Sigmoid colon (tissue), 4 donors: Measurements from ENCODE around the gene EGR4.

Experiments
- EP300 ChIP-seq, 4 donors: sonication (generic); formaldehyde crosslinking; IDR thresholded peaks; one replicate each; pipeline ENCODE4 v1.6.1; 2017; ENCODE audit warnings: antibody characterized with exemption in 4 of 4
- POLR2A ChIP-seq, 2 donors: fragments of 450-650 bp; IDR thresholded peaks; one replicate each; pipeline ENCODE4 v1.6.1; 2016; ENCODE audit warnings: antibody characterized with exemption in 2 of 2, mild to moderate bottlenecking in 2 of 2, moderate library complexity in 2 of 2
- TF ChIP-seq, protein P1 (sequence below), 4 experiments: fragments of 450-650 bp in 3 of 4; fragments of 200-600 bp in 1 of 4; IDR thresholded peaks; one replicate each; pipeline ENCODE4 v1.5.1; 2016 to 2019; ENCODE audit warnings: antibody characterized with exemption in 4 of 4, mild to moderate bottlenecking in 3 of 4, moderate library complexity in 2 of 4

DNA sequence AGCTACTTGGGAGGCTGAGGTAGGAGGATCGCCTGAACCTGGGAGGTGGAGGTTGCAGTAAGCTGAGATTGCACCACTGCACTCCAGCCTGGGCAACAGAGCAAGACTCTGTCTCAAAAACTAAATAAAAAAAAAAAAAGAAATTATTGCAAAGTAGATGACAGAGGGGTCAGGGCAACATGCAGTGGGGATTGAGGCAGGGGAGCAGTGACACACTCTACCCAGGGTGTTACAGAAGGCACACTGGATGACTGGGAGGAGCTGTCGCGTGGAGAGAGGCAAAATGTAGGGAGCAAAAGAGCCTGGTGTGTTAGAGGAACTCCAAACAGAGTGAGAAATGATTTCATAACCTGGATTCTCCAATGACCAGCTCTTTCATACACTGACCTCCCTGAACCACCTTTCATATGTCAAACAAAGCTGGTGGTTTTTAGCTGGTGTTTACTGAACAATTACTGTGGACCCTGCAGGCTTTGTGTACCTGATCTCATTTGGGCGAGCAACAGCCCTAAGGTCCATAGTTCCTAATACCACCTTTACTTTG, 31.2 kb downstream of the EGR4 start:
- no peak for TF ChIP-seq EP300 (IDR thresholded peaks at IDR 0.05)
- TF ChIP-seq, protein P1, sequence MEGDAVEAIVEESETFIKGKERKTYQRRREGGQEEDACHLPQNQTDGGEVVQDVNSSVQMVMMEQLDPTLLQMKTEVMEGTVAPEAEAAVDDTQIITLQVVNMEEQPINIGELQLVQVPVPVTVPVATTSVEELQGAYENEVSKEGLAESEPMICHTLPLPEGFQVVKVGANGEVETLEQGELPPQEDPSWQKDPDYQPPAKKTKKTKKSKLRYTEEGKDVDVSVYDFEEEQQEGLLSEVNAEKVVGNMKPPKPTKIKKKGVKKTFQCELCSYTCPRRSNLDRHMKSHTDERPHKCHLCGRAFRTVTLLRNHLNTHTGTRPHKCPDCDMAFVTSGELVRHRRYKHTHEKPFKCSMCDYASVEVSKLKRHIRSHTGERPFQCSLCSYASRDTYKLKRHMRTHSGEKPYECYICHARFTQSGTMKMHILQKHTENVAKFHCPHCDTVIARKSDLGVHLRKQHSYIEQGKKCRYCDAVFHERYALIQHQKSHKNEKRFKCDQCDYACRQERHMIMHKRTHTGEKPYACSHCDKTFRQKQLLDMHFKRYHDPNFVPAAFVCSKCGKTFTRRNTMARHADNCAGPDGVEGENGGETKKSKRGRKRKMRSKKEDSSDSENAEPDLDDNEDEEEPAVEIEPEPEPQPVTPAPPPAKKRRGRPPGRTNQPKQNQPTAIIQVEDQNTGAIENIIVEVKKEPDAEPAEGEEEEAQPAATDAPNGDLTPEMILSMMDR (IDR thresholded peaks at IDR 0.05) = no peak
- no peak for TF ChIP-seq POLR2A (IDR thresholded peaks at IDR 0.05)
